ENCODE data around the gene IQSEC1.

The IQSEC1 gene

DNA sequence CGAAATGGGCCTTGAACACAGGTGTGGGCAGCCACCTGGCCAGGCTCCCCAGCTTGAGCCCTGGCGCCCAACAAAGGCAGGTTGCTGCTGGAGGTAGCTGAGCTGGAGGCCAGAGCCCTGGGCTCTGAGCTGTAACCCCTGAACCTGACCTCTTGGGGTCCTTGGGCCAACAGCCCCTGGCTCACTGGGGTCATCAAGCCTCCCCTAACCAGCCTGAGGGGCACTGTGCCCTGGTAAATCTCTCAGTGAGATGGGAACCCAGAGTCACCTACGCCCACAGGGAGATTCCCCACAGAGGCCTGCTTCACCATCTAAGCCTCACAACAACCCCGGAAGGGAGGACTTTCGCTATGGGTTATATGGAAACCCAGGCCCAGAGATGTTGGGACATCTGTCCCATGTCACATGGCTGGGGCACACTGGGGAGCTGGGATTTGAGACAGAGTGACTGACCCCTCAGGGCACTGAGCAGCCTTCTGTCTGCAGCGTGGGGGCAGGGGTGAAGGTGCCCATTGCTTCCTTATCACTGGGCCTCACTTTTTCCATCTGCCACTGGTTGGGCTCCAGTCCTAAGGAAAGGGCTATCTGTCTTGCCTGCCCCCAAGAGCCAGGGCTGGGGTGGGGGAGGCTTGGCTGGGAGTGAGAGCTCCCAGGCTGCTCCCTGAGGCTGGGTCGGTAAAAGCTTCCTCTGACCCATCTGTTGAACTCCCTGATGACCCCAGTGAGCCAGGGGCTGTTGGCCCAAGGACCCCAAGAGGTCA is 59.1 kb downstream of the IQSEC1 start:
- DNase-seq = peak; percentile 36

DNA sequence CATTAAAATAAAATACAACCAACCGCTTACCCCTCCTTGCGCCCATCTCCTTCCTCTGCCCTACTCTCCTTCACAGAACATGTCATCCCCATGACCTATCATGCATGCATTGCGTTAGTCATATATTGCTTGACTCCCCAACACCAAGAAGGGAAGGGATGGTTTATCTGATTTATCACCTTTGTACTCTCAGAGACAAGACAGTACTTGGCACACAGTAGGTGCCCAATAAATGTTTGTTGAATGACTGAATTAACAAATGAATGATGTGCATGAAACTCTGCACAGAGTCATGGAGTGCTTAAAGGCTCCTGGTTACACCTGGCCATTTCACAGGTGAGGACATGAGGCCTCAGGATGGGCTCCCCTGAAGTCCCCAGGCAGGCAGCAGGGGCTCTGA is 59.7 kb downstream of the IQSEC1 start:
- no peak for DNase-seq

DNA sequence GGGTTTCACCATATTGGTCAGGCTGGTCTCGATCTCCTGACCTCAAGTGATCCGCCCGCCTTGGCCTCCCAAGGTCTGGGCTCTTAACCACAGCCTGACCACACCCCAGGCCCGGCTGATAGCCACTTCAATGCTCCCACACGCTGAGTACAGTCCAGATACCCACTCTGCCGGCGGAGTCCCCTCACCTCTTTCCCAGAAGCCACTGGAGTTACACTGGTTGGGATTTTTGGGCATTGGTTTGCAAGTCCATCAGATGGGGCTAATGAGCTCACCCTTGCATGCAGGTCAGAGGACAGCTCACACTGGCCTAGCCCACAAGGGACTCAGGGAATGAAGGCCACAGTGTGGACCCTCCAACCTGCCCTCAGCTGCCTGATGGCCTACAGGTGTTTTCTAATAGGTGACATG is 60.1 kb downstream of the IQSEC1 start:
- no peak for DNase-seq

GRCh38 chr3:13012221-13012691 is 61.0 kb downstream of the IQSEC1 start:
- DNase-seq = peak; percentile 58

DNA sequence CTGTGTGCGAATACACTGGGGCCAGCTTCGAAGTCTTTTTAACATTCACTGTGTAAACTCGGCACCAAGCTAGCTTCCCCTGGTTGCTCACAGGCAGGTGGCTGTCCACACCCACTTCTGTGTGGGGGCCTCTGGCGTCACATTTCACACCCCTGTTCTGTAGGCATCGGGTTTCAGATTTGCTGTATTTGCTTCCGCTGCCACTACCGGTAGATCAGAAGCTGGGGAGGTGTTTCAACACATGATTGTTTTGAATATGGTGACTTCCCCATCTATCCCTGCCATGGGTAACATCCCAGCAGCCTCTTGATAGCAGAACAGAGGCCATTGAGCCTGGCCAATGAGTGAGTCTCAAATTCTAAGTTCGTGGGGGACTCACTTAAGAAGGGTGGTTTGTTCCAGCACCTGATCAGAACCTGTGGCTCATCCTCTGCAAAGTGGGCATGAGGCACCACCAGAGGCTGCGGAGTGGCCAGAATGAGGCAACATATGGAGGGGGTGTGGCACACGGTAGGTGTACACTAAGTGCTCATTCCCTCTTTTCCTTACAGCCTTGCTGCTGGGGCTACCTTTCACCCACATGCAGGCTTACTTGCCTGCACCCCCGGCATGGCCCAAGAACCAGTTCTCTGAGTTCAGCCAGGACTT is 61.5 kb downstream of the IQSEC1 start:
- DNase-seq = peak; percentile 88

GRCh38 chr3:13010780-13011572 is 62.3 kb downstream of the IQSEC1 start:
- no peak for DNase-seq

GRCh38 chr3:13009946-13010315 is 63.3 kb downstream of the IQSEC1 start:
- no peak for DNase-seq

- peak; percentile 66 for DNase-seq
Observed at GRCh38 chr3:13009132-13009945, 63.9 kb downstream of the IQSEC1 start.

DNA sequence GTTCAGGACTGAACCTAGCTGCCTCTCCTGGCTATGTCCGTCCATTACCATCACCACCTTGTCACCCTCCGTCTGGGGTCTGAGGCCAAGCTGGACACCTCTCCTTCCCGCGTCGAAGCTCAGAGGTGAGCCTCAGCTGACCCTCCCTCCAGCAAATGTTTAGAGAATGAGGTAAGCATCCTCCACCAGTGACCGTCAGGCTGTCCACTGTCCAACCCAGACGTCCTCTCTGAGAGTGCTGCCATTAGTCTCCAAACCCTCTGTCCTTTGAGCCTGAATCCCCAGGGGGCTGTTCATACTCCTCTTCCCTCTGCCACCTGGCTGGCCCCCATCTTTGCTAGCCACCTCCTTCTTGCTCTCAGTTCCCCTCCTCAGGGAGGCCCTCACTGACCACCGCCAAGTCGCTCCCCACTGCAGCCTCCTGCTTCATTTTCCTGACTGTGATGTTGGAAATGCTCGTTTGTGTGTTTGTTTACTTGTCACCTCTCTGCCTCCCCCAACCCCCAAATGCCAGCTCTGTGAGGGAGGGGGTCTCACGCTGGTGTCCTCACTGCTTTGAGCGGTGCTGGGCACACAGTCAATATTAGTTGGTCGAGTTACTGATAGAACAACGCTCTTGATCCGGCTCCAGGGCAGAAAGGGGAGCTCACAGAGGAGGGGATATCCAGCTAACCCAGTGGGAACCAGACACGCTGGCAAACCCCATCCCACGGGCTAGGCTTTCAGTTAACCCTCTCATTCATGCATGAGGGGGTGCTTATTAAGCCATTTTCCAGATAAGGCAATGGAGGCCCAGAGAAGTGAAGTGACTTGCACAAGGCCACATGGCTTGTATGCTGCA is 64.9 kb downstream of the IQSEC1 start:
- DNase-seq = no peak

- DNase-seq = no peak
Observed at GRCh38 chr3:13007251-13007941, 65.8 kb downstream of the IQSEC1 start.

DNA sequence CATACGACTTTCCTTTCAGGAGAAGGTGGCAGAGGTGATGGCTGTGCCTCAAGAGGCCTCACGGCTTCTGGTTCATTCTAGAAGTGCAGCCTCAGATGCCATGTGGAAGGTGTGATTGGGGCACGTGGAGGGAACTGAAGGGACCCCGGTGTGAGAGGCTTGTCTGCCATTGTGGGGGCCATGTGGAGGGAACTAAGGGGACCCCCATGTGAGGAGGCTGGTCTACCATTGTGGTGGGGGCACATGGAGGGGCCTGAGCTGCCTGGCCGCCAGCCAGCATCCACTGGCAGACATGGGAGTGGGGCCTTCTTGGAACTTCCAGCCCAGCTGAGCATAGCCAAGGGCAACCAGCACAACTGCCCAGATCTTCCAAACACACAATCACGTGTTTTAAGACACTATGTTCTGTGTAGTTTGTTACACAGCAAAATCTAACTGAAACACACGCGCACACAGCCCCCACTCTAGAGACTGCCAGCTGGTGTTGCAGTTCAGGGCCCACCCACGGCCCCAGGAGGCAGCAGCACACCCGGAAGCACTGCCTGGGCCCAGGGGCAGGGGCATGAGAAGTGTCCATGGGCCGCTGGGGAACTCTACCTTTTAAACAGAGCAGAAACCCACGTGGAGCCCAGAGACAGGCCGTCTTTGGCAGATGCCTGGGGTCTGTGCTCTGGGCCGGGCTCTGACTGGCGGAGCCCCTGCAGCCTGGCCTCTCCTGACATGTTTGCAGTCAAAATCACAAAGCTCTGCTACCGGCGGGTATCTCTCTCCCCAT is 66.8 kb downstream of the IQSEC1 start:
- no peak for DNase-seq

GRCh38 chr3:13005301-13005700 is 67.9 kb downstream of the IQSEC1 start:
- DNase-seq = no peak

GRCh38 chr3:13004376-13004775 is 68.9 kb downstream of the IQSEC1 start:
- no peak for DNase-seq

DNA sequence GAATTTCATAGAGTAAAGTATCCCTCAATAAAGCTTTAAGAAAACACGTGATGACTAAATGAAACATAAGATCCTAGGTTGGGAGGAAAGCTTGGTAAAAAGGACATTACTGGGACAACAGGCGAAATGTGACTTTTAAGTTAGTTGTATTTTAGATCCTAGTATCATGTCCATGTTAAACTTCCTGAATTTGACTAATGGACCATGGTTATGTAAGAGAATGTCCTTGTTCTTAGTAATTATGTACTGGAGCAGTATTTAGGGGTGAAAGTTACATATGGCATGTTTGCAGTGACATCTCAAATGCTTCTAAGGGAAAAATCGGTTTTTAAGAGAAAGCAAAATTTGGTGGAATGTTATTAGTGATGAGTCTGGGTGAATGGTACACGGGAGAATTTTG is 69.6 kb downstream of the IQSEC1 start:
- no peak for DNase-seq

GRCh38 chr3:13002398-13003124 is 70.7 kb downstream of the IQSEC1 start:
- DNase-seq = no peak

GRCh38 chr3:12999147-13000140 is 73.8 kb downstream of the IQSEC1 start:
- DNase-seq = no peak

GRCh38 chr3:12998648-12999047 is 74.6 kb downstream of the IQSEC1 start:
- no peak for DNase-seq

DNA sequence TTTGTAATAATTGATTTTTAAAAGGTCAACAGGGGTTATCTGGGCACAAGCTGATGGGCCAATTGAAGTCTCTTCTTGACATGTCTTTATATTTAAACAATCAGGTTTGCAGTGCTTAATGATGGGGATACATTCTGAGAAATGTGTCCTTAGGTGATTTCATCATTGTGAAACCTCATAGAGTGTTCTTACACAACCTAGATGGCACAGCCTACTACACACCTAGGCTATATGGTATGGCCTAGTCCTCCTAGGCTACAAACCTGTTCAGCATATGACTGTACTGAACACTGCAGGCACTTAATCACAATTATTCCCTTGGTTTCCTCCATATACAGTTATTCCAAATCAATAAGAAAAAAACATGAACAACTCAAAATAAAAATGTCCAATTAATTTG is 75.8 kb downstream of the IQSEC1 start:
- no peak for DNase-seq

DNA sequence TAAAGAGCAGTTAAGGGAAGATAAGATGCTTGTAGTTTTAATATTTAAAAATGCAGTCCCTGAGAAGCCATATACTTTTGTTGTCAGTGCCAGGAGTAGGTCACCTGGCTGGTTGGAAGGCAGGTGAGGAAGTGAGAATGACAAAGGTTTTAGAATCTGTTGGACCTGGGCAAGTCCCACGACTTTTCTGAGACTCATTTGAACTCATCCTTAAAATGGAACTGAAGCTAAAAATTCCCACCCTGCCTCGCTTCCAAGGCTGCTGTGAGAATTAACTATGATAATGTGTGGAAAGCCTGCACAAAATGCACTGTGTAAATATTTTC is 77.1 kb downstream of the IQSEC1 start:
- DNase-seq = no peak
